Transverse colon (tissue), 4 donors: ENCODE data around the gene CRELD2.

Source experiments
- CTCF ChIP-seq, 5 experiments: fragments of 200-600 bp in 3 of 5; fragments of 450-650 bp in 2 of 5; sonication (generic) in 3 of 5; IDR thresholded peaks; 1 replicate in 2 of 5; 2 replicates in 3 of 5; pipeline ENCODE4 v1.5.1; 2016 to 2017; ENCODE audit warnings: antibody characterized with exemption in 5 of 5, inconsistent platforms in 3 of 5, mild to moderate bottlenecking in 2 of 5, moderate library complexity in 1 of 5
- EP300 ChIP-seq: sonication (generic); formaldehyde crosslinking; IDR thresholded peaks from one replicate; pipeline ENCODE4 v1.6.1; 2017; ENCODE audit warnings: antibody characterized with exemption, low read depth
- POLR2A ChIP-seq: fragments of 450-650 bp; IDR thresholded peaks from one replicate; pipeline ENCODE4 v1.6.1; 2016; ENCODE audit warnings: antibody characterized with exemption, mild to moderate bottlenecking, moderate library complexity
- POLR2AphosphoS5 ChIP-seq, 3 donors: sonication (generic); formaldehyde crosslinking; IDR thresholded peaks; one replicate each; pipeline ENCODE4 v1.6.1; 2016; ENCODE audit warnings: antibody characterized with exemption in 3 of 3

GRCh38 chr22:49924113-49924833 is 5.8 kb downstream of the CRELD2 start:
- no peak for TF ChIP-seq EP300
- TF ChIP-seq CTCF (IDR thresholded peaks at IDR 0.05) = no peak
- TF ChIP-seq POLR2A = no peak
- TF ChIP-seq POLR2AphosphoS5 (IDR thresholded peaks at IDR 0.05) = no peak
